ENCODE measurements around the gene UBE2A.

The UBE2A gene

DNA sequence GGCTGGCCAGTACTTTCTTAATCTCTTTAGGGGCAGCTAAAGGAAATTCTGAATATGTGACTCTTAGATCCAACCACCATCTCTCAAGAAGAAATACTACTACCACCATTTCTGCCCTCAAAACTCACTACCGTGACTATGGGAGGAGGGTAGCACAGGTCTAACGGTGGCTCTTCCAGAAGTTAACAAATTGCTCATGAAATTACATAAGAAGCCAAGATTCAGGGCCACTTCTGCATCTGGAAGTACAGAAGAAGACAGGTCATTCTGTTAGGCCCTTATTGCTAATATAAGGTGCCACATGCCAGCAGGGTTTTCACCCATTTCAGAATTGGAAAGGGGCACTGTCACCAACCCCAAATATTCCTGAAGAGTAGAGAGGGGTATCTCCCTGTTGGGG is 51.5 kb downstream of the UBE2A start:
- H4K8ac ChIP-seq (ENCODE audit: low read depth, low read length), result no peak overlapping the region
- no peak overlapping the region for H2AK5ac ChIP-seq (ENCODE audit: low read length)
- no peak overlapping the region for H3K9ac ChIP-seq (ENCODE audit: low read length)
- no peak overlapping the region for H2BK120ac ChIP-seq (ENCODE audit: low read depth, low read length)
- H3K4ac ChIP-seq (ENCODE audit: low read depth, low read length), result no peak overlapping the region
- H3K36me3 ChIP-seq (ENCODE audit: control insufficient read depth, insufficient read depth, low read length), result no peaks in the 10 kb centered on the region
- H4K5ac ChIP-seq (ENCODE audit: low read length), result no peak overlapping the region
- H3K79me1 ChIP-seq (ENCODE audit: low read length), result no peaks in the 10 kb centered on the region
- no peak overlapping the region for H3K56ac ChIP-seq (ENCODE audit: low read length)
- H3K79me2 ChIP-seq (ENCODE audit: control insufficient read depth, insufficient read depth, low read length), result no peaks in the 10 kb centered on the region
- H3K4me2 ChIP-seq (ENCODE audit: low read length), result no peak overlapping the region
- H3K18ac ChIP-seq (ENCODE audit: low read length), result no peak overlapping the region
- H3K4me3 ChIP-seq (ENCODE audit: low read length), result no peak overlapping the region
- H2BK15ac ChIP-seq (replicated peaks; ENCODE audit: low read depth), result no peak overlapping the region
- H3K27me3 ChIP-seq (ENCODE audit: insufficient read depth, low read length, poor library complexity), result no peaks in the 10 kb centered on the region
- H3K23ac ChIP-seq (ENCODE audit: low read length), result no peak overlapping the region
- no peak overlapping the region for H2BK5ac ChIP-seq (ENCODE audit: low read length)
- no peak for DNase-seq
- WGBS (ENCODE audit: extremely low coverage, insufficient coverage, low lambda C conversion rate), result no CpG with 5 or more reads among the region's 2 CpGs
- no peak overlapping the region for H3K27ac ChIP-seq (ENCODE audit: low read depth, low read length)
- H3K4me1 ChIP-seq (ENCODE audit: control insufficient read depth, low read depth, low read length), result no peaks in the 10 kb centered on the region
